MM.1S (cell line): ENCODE data around the gene ZRANB1.

ENCODE experiments used
- DNase-seq: peaks from one replicate; pipeline ENCODE4 v3.0.0-alpha.2; 2015
- H2AFZ ChIP-seq: fragments of 300-600 bp; sonication (generic); 2 replicates; pipeline ENCODE4 v1.6.0; 2016; ENCODE audit warnings: antibody characterized with exemption, low read length
- H3F3A ChIP-seq: fragments of 300-600 bp; sonication (generic); 2 replicates; pipeline ENCODE4 v1.6.1; 2016; ENCODE audit warnings: mild to moderate bottlenecking, antibody characterized with exemption, low read length, moderate library complexity, mixed read lengths; ENCODE audit not compliant: insufficient read depth
- H3K27ac ChIP-seq: fragments of 300-600 bp; sonication (generic); 2 replicates; pipeline ENCODE4 v1.5.1; 2016; ENCODE audit warnings: mild to moderate bottlenecking, low read length
- H3K27me3 ChIP-seq: fragments of 300-600 bp; sonication (generic); replicated peaks from 2 replicates; pipeline ENCODE4 v1.6.0; 2016; ENCODE audit warnings: low read length; ENCODE audit not compliant: insufficient read depth
- H3K36me3 ChIP-seq: fragments of 300-600 bp; sonication (generic); replicated peaks from 2 replicates; pipeline ENCODE4 v1.6.1; 2016; ENCODE audit warnings: mild to moderate bottlenecking, low read length, mixed read lengths; ENCODE audit not compliant: insufficient read depth
- H3K4me1 ChIP-seq: fragments of 300-600 bp; sonication (generic); 2 replicates; pipeline ENCODE4 v1.6.1; 2016; ENCODE audit warnings: low read length, mixed read lengths
- H3K4me2 ChIP-seq: fragments of 300-600 bp; sonication (generic); 2 replicates; pipeline ENCODE4 v1.6.0; 2016; ENCODE audit warnings: low read depth, low read length
- H3K4me3 ChIP-seq: fragments of 300-600 bp; sonication (generic); 2 replicates; pipeline ENCODE4 v1.5.1; 2016; ENCODE audit warnings: low read length, mixed read lengths
- H3K79me2 ChIP-seq: fragments of 300-600 bp; sonication (generic); 2 replicates; pipeline ENCODE4 v1.6.1; 2016; ENCODE audit warnings: mixed run types, low read length, mixed read lengths
- H3K9ac ChIP-seq: fragments of 300-600 bp; sonication (generic); 2 replicates; pipeline ENCODE4 v1.6.1; 2016; ENCODE audit warnings: low read length, mixed read lengths
- H3K9me2 ChIP-seq: fragments of 300-600 bp; sonication (generic); replicated peaks from 2 replicates; pipeline ENCODE4 v1.6.1; 2016; ENCODE audit warnings: mild to moderate bottlenecking, low read length, mixed read lengths; ENCODE audit not compliant: insufficient read depth
- H3K9me3 ChIP-seq: fragments of 300-600 bp; sonication (generic); replicated peaks from 2 replicates; pipeline ENCODE4 v1.6.1; 2016; ENCODE audit warnings: mild to moderate bottlenecking, low read length, mixed read lengths; ENCODE audit not compliant: insufficient read depth
- H4K20me1 ChIP-seq: fragments of 300-600 bp; sonication (generic); 2 replicates; pipeline ENCODE4 v1.6.1; 2016; ENCODE audit warnings: mild to moderate bottlenecking, low read length, moderate library complexity, mixed read lengths; ENCODE audit not compliant: insufficient read depth
- EZH2 ChIP-seq: fragments of 300-600 bp; sonication (generic); optimal IDR thresholded peaks from 2 replicates; pipeline ENCODE3; 2017; ENCODE audit warnings: low read depth, mild to moderate bottlenecking, antibody characterized with exemption, low read length, mixed read lengths
- EZH2phosphoT487 ChIP-seq: fragments of 300-600 bp; sonication (generic); IDR thresholded peaks from 2 replicates; pipeline ENCODE4 v1.6.1; 2018; ENCODE audit warnings: antibody characterized with exemption, low read length
- TF ChIP-seq, protein P1 (sequence below): fragments of 300-600 bp; sonication (generic); IDR thresholded peaks from 2 replicates; pipeline ENCODE4 v1.5.1; 2016; ENCODE audit warnings: antibody characterized with exemption, low read length, mixed read lengths

The ZRANB1 gene

DNA sequence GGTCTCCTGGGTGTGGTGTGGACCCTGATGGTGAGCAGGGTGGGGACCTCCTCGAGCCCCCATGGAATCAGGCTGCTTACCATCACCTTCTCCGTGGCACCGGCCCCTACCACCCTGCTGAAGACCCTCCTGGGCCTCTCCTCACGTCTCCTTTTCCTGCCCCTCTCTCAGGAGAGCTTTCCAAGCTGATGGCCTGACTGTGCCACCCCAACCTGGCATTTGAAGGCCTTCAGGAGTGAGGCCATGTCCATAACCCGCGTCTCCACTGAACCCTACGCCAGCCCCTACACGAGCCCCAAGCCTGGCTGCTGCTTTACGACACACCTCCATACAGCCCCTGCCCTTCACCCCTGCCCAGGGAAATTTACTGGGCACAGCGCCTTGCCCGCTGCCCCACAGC, 55.4 kb downstream of the ZRANB1 start:
- Histone ChIP-seq H3K4me2 (no peak overlapping the region), H3K4me3 (no peak overlapping the region), H3K4me1 (no peaks in the 10 kb centered on the region), H3K9me3 (no peaks in the 10 kb centered on the region), H3F3A (no peaks in the 10 kb centered on the region), H3K9ac (no peak overlapping the region), H2AFZ (no peak overlapping the region), H3K27ac (no peak overlapping the region), H3K9me2 (no peaks in the 10 kb centered on the region), H4K20me1 (no peaks in the 10 kb centered on the region), H3K79me2 (no peaks in the 10 kb centered on the region), H3K27me3 (peaks cover 47% of the 10 kb centered on the region), H3K36me3 (no peaks in the 10 kb centered on the region)
- TF ChIP-seq, protein P1, sequence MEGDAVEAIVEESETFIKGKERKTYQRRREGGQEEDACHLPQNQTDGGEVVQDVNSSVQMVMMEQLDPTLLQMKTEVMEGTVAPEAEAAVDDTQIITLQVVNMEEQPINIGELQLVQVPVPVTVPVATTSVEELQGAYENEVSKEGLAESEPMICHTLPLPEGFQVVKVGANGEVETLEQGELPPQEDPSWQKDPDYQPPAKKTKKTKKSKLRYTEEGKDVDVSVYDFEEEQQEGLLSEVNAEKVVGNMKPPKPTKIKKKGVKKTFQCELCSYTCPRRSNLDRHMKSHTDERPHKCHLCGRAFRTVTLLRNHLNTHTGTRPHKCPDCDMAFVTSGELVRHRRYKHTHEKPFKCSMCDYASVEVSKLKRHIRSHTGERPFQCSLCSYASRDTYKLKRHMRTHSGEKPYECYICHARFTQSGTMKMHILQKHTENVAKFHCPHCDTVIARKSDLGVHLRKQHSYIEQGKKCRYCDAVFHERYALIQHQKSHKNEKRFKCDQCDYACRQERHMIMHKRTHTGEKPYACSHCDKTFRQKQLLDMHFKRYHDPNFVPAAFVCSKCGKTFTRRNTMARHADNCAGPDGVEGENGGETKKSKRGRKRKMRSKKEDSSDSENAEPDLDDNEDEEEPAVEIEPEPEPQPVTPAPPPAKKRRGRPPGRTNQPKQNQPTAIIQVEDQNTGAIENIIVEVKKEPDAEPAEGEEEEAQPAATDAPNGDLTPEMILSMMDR, result no peak
- no peak for TF ChIP-seq EZH2
- no peak for TF ChIP-seq EZH2phosphoT487
- no peak for DNase-seq

DNA sequence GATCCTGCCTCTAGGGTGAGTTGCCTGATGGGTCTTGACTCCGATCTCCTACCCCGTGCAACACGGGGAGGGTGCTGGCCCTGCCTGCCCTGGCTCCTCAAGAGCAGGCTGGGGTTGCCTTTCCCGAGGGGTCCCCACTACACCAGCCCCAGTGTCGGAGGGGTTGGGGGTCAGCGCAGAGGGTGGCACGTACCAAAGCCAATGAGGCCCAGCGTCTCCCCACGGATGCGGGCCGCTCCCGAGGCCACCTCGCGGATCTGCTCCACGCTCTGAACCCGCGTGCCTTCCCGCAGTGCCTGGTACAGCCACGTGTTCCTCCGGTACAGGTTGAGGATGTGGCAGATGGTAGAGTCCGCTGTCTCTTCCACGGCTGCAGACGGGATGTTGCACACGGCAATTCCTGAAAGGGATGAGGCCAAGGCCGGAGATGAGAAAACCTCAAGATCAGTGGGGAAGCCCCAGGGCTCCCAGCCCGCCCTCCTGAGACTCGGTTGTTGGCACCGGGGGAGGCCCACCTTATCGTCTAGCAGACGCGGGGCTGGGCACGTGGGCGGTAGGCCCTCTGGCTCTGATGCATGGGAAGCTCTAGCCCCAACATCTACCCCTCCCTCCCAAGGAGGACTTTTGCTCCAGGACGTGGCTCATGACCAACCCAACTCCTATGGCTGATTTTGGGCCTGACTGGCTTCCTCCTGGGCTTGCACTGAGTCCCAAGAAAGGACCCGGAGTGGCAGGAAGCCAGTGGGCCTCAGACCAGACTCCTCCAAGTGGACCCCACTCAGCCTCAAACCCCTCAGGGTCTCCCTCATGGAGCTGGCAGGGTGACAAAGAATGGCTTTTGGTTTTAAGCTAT, 56.1 kb downstream of the ZRANB1 start:
- Histone ChIP-seq H3K27ac (no peak overlapping the region), H3K36me3 (no peaks in the 10 kb centered on the region)

DNA sequence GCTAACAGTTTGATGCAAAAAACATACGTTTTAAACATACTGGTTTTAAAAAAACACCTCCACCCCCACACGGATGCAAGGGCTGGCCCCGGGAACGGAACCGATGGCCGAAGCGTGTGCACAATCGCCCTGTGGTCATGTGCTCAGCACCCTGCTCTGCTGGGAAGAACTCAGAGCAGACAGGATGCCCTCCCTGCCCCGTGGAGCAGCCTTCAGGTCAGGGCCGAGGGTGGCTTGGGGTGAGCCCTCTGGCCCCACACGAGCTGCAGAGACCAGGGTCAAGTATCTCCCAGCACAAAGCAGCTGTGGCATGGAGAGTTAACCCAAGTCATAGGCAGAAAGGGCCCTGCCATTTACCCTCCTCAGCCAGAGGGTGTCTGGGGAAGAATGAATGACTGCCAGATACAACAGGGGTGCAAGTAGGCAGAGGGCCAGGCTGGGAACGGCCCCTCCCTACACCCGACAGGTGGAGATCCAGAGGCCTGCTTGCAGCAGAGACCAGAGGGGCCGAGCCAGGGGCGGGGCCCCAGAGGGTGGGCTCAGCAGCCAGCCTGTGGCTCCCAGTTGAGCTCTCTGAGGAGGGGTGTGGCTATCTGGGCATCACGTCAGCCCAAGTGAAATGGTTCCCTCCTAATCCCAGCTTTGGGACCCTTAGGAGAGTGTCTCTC, 56.8 kb downstream of the ZRANB1 start:
- no peaks in the 10 kb centered on the region for H3K9me2 ChIP-seq
- H4K20me1 ChIP-seq, result no peaks in the 10 kb centered on the region
- H3K27me3 ChIP-seq, result peaks cover 60% of the 10 kb centered on the region
- H3K9ac ChIP-seq, result no peak overlapping the region
- no peak overlapping the region for H3K4me2 ChIP-seq
- H3K36me3 ChIP-seq, result no peaks in the 10 kb centered on the region
- H3K4me3 ChIP-seq, result no peak overlapping the region
- no peak for TF ChIP-seq EZH2phosphoT487
- TF ChIP-seq, protein P1, result no peak
- no peak for TF ChIP-seq EZH2
- H2AFZ ChIP-seq, result no peak overlapping the region
- no peaks in the 10 kb centered on the region for H3K9me3 ChIP-seq
- H3K27ac ChIP-seq, result no peak overlapping the region
- no peak for DNase-seq
- H3K4me1 ChIP-seq, result no peaks in the 10 kb centered on the region
- H3F3A ChIP-seq, result no peaks in the 10 kb centered on the region
- H3K79me2 ChIP-seq, result no peaks in the 10 kb centered on the region

More for the DNA sequence above, 56.1 kb downstream of the ZRANB1 start:
- DNase-seq, result no peak
- H3F3A ChIP-seq, result no peaks in the 10 kb centered on the region
- H3K4me2 ChIP-seq, result no peak overlapping the region
- H3K9me3 ChIP-seq, result no peaks in the 10 kb centered on the region
- H3K4me1 ChIP-seq, result no peaks in the 10 kb centered on the region
- no peak overlapping the region for H3K4me3 ChIP-seq
- no peak overlapping the region for H2AFZ ChIP-seq
- H3K9me2 ChIP-seq, result no peaks in the 10 kb centered on the region
- no peaks in the 10 kb centered on the region for H4K20me1 ChIP-seq
- H3K9ac ChIP-seq, result no peak overlapping the region
- TF ChIP-seq, protein P1, result no peak
- no peak for TF ChIP-seq EZH2
- no peak for TF ChIP-seq EZH2phosphoT487
- H3K27me3 ChIP-seq, result peaks cover 54% of the 10 kb centered on the region
- H3K79me2 ChIP-seq, result no peaks in the 10 kb centered on the region
